HUES6 (cell line): ENCODE measurements around the gene KRTAP12-1.

Experiments used
- H3K27ac ChIP-seq: 2 replicates; pipeline ENCODE4 v1.7.0; 2013; ENCODE audit warnings: low read depth, mild to moderate bottlenecking, low read length, inconsistent platforms
- H3K27me3 ChIP-seq: 2 replicates; pipeline ENCODE4 v1.6.1; 2013; ENCODE audit warnings: low read length; ENCODE audit not compliant: control insufficient read depth, insufficient read depth
- H3K36me3 ChIP-seq: 2 replicates; pipeline ENCODE4 v1.6.1; 2013; ENCODE audit warnings: low read length; ENCODE audit not compliant: control insufficient read depth, insufficient read depth
- H3K4me1 ChIP-seq: 2 replicates; pipeline ENCODE4 v1.6.1; 2013; ENCODE audit warnings: low read length; ENCODE audit not compliant: control insufficient read depth, insufficient read depth
- H3K4me3 ChIP-seq: 2 replicates; pipeline ENCODE4 v1.5.1; 2013; ENCODE audit warnings: low read depth, low read length
- H3K9ac ChIP-seq: one replicate; pipeline ENCODE4 v1.6.1; 2013; ENCODE audit warnings: mild to moderate bottlenecking, low read length
- H3K9me3 ChIP-seq: 2 replicates; pipeline ENCODE4 v1.6.1; 2013; ENCODE audit warnings: low read depth, low read length; ENCODE audit not compliant: control insufficient read depth, insufficient read depth

Gene KRTAP12-1

GRCh38 chr21:44711327-44712202 is 29.6 kb upstream of the KRTAP12-1 start, which contains the start of gene TSPEAR:
Gene TSPEAR, minus strand, starts transcription at chr21:44711572. Its CDS starts 58 bp downstream, at chr21:44711514.
- peak within 1 kb of the TSS; percentile 67 for H3K9ac ChIP-seq
- peak within 1 kb of the TSS; percentile 64 for H3K4me3 ChIP-seq
- H3K27me3 ChIP-seq, result peaks cover 84% of the 10 kb centered on the region
- no peaks in the 10 kb centered on the region for H3K9me3 ChIP-seq
- H3K4me1 ChIP-seq, result peaks cover 50% of the 10 kb centered on the region
- H3K27ac ChIP-seq, result no peak within 1 kb of the TSS
- no peaks in the 10 kb centered on the region for H3K36me3 ChIP-seq

GRCh38 chr21:44710756-44711326 is 28.9 kb upstream of the KRTAP12-1 start:
- Histone ChIP-seq H3K27me3 (peaks cover 91% of the 10 kb centered on the region), H3K9me3 (no peaks in the 10 kb centered on the region), H3K9ac (peak overlapping the region; percentile 67), H3K27ac (no peak overlapping the region), H3K4me1 (peaks cover 56% of the 10 kb centered on the region), H3K4me3 (peak overlapping the region; percentile 64), H3K36me3 (no peaks in the 10 kb centered on the region)

- H3K4me1 ChIP-seq, result peaks cover 56% of the 10 kb centered on the region
- no peaks in the 10 kb centered on the region for H3K36me3 ChIP-seq
- no peak overlapping the region for H3K27ac ChIP-seq
- H3K9ac ChIP-seq, result peak overlapping the region; percentile 67
- no peaks in the 10 kb centered on the region for H3K9me3 ChIP-seq
- H3K27me3 ChIP-seq, result peaks cover 91% of the 10 kb centered on the region
- peak overlapping the region; percentile 64 for H3K4me3 ChIP-seq
Observed at GRCh38 chr21:44710294-44710665, 28.3 kb upstream of the KRTAP12-1 start.

- H3K4me3 ChIP-seq, result peak overlapping the region; percentile 64
- peaks cover 87% of the 10 kb centered on the region for H3K27me3 ChIP-seq
- peak overlapping the region; percentile 67 for H3K9ac ChIP-seq
- no peaks in the 10 kb centered on the region for H3K36me3 ChIP-seq
- H3K9me3 ChIP-seq, result no peaks in the 10 kb centered on the region
- no peak overlapping the region for H3K27ac ChIP-seq
- peaks cover 58% of the 10 kb centered on the region for H3K4me1 ChIP-seq
Observed at GRCh38 chr21:44709426-44710293, 27.7 kb upstream of the KRTAP12-1 start.

GRCh38 chr21:44708866-44709425 is 27.0 kb upstream of the KRTAP12-1 start:
- H3K27ac ChIP-seq, result no peak overlapping the region; the same call in 1 of the 2 replicates
- H3K36me3 ChIP-seq, result no peaks in the 10 kb centered on the region
- peak overlapping the region; percentile 67 for H3K9ac ChIP-seq
- no peaks in the 10 kb centered on the region for H3K9me3 ChIP-seq
- H3K4me1 ChIP-seq, result peaks cover 65% of the 10 kb centered on the region
- H3K4me3 ChIP-seq, result peak overlapping the region; percentile 64
- H3K27me3 ChIP-seq, result peaks cover 88% of the 10 kb centered on the region

GRCh38 chr21:44708213-44708865 is 26.4 kb upstream of the KRTAP12-1 start:
- Histone ChIP-seq H3K27ac (no peak overlapping the region; the same call in 1 of the 2 replicates), H3K27me3 (peaks cover 87% of the 10 kb centered on the region), H3K9me3 (no peaks in the 10 kb centered on the region), H3K9ac (peak overlapping the region; percentile 67), H3K36me3 (no peaks in the 10 kb centered on the region), H3K4me1 (peaks cover 68% of the 10 kb centered on the region), H3K4me3 (peak overlapping the region; percentile 64)

GRCh38 chr21:44706706-44707581 is 25.0 kb upstream of the KRTAP12-1 start:
- H3K27ac ChIP-seq, result peak overlapping the region; percentile 44; the same call in 1 of the 2 replicates
- H3K9ac ChIP-seq, result peak overlapping the region; percentile 95
- peak overlapping the region; percentile 64 for H3K4me3 ChIP-seq
- no peaks in the 10 kb centered on the region for H3K9me3 ChIP-seq
- H3K36me3 ChIP-seq, result no peaks in the 10 kb centered on the region
- H3K4me1 ChIP-seq, result peaks cover 69% of the 10 kb centered on the region
- peaks cover 74% of the 10 kb centered on the region for H3K27me3 ChIP-seq

GRCh38 chr21:44706026-44706705 is 24.2 kb upstream of the KRTAP12-1 start:
- no peaks in the 10 kb centered on the region for H3K36me3 ChIP-seq
- no peaks in the 10 kb centered on the region for H3K9me3 ChIP-seq
- H3K27me3 ChIP-seq, result peaks cover 66% of the 10 kb centered on the region
- peaks cover 76% of the 10 kb centered on the region for H3K4me1 ChIP-seq
- peak overlapping the region; percentile 64 for H3K4me3 ChIP-seq
- peak overlapping the region; percentile 95 for H3K9ac ChIP-seq
- peak overlapping the region; percentile 44; the same call in 1 of the 2 replicates for H3K27ac ChIP-seq

GRCh38 chr21:44704636-44705001 is 22.7 kb upstream of the KRTAP12-1 start:
- Histone ChIP-seq H3K9ac (peak overlapping the region; percentile 83), H3K9me3 (no peaks in the 10 kb centered on the region), H3K27me3 (peaks cover 51% of the 10 kb centered on the region), H3K4me3 (peak overlapping the region; percentile 45), H3K27ac (peak overlapping the region; percentile 85; the same call in 1 of the 2 replicates), H3K4me1 (peaks cover 74% of the 10 kb centered on the region), H3K36me3 (no peaks in the 10 kb centered on the region)
